T-helper 1 cell treated with Interleukin-12 subunit alpha and Interleukin-12 subunit beta and Interleukin-4 antibody, amounts not matched to agents 30 μg/mL and 1 μg/mL, for 36 hours (primary cell): ENCODE measurements around the gene MARVELD3.

Source experiments
- H3K27ac Mint-ChIP-seq: one replicate; pipeline ENCODE4 v1.8.0; 2021; ENCODE audit warnings: mild to moderate bottlenecking, mixed read lengths
- H3K27me3 Mint-ChIP-seq: one replicate; pipeline ENCODE4 v1.8.0; 2021; ENCODE audit warnings: low read depth, mixed read lengths
- H3K36me3 Mint-ChIP-seq: one replicate; pipeline ENCODE4 v1.8.0; 2021; ENCODE audit warnings: low read depth, mixed read lengths
- H3K4me1 Mint-ChIP-seq: one replicate; pipeline ENCODE4 v1.8.0; 2021; ENCODE audit warnings: low read depth, mixed read lengths
- H3K4me3 Mint-ChIP-seq: one replicate; pipeline ENCODE4 v1.8.0; 2021; ENCODE audit warnings: mild to moderate bottlenecking, moderate library complexity, mixed read lengths
- H3K9me3 Mint-ChIP-seq: one replicate; pipeline ENCODE4 v1.8.0; 2021; ENCODE audit warnings: mixed read lengths

MARVELD3 gene

GRCh38 chr16:71635632-71636031, 9.6 kb downstream of the MARVELD3 start:
- no peak overlapping the region for H3K27ac Mint-ChIP-seq
- no peaks in the 10 kb centered on the region for H3K9me3 Mint-ChIP-seq
- no peaks in the 10 kb centered on the region for H3K36me3 Mint-ChIP-seq
- H3K27me3 Mint-ChIP-seq, result no peaks in the 10 kb centered on the region
- no peak overlapping the region for H3K4me3 Mint-ChIP-seq
- H3K4me1 Mint-ChIP-seq, result no peaks in the 10 kb centered on the region

DNA sequence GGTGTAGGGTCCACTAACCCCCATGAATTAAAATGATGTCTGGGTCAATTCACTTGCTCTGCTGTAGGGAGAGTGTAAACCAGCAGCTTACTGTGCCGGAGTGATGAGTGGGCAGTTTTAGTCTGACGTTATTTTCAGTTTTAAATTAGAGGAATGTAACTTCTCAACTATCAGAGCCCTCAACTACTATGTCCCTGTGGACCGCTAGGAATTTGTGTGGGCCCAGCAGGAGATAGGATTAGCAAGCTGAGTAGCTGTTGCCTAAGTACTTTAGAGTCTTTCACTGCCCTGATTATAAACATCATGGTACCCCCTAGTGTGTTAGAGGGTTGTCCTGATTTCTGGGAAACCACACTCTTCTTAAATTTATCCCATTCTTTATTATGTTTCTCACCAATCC, 11.4 kb downstream of the MARVELD3 start:
- Mint-ChIP-seq H3K9me3 (no peaks in the 10 kb centered on the region), H3K36me3 (no peaks in the 10 kb centered on the region), H3K27ac (no peak overlapping the region)

GRCh38 chr16:71645450-71645849, 19.5 kb downstream of the MARVELD3 start:
- H3K4me3 Mint-ChIP-seq, result no peak overlapping the region
- no peak overlapping the region for H3K27ac Mint-ChIP-seq
- no peaks in the 10 kb centered on the region for H3K4me1 Mint-ChIP-seq
- H3K27me3 Mint-ChIP-seq, result no peaks in the 10 kb centered on the region
- H3K36me3 Mint-ChIP-seq, result peaks cover 2% of the 10 kb centered on the region
- no peaks in the 10 kb centered on the region for H3K9me3 Mint-ChIP-seq

More for the DNA sequence above, 11.4 kb downstream of the MARVELD3 start:
- no peak overlapping the region for H3K4me3 Mint-ChIP-seq
- no peaks in the 10 kb centered on the region for H3K4me1 Mint-ChIP-seq
- H3K27me3 Mint-ChIP-seq, result no peaks in the 10 kb centered on the region

- no peaks in the 10 kb centered on the region for H3K27me3 Mint-ChIP-seq
- peaks cover 2% of the 10 kb centered on the region for H3K36me3 Mint-ChIP-seq
- no peaks in the 10 kb centered on the region for H3K9me3 Mint-ChIP-seq
- H3K27ac Mint-ChIP-seq, result no peak overlapping the region
- no peaks in the 10 kb centered on the region for H3K4me1 Mint-ChIP-seq
- H3K4me3 Mint-ChIP-seq, result no peak overlapping the region
Measured at GRCh38 chr16:71647391-71647790, 21.4 kb downstream of the MARVELD3 start.

DNA sequence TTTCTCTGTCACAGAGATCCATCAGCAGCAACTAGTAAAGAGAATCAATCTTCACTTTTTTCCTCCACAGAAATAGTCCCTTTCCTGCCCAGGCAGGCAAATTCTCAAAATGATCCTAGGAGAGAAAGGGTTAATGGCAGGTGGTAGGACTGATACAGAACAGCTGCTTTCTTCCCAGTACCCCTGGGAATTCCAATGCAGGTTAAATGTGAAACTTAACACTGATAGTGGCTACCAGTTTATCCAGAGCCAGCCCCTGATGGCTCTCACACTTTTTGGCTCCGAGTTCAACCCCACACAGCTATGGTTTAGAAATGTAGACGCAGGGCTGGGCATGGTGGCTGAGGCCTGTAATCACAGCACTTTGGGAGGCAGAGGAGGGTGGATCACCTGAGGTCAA, 22.2 kb downstream of the MARVELD3 start:
- no peaks in the 10 kb centered on the region for H3K9me3 Mint-ChIP-seq
- no peak overlapping the region for H3K4me3 Mint-ChIP-seq
- H3K27me3 Mint-ChIP-seq, result no peaks in the 10 kb centered on the region
- no peak overlapping the region for H3K27ac Mint-ChIP-seq
- H3K36me3 Mint-ChIP-seq, result peaks cover 2% of the 10 kb centered on the region
- H3K4me1 Mint-ChIP-seq, result no peaks in the 10 kb centered on the region

GRCh38 chr16:71648921-71649320, 22.9 kb downstream of the MARVELD3 start:
- no peak overlapping the region for H3K27ac Mint-ChIP-seq
- no peaks in the 10 kb centered on the region for H3K9me3 Mint-ChIP-seq
- H3K4me3 Mint-ChIP-seq, result no peak overlapping the region
- H3K27me3 Mint-ChIP-seq, result no peaks in the 10 kb centered on the region
- H3K36me3 Mint-ChIP-seq, result peaks cover 2% of the 10 kb centered on the region
- H3K4me1 Mint-ChIP-seq, result no peaks in the 10 kb centered on the region

DNA sequence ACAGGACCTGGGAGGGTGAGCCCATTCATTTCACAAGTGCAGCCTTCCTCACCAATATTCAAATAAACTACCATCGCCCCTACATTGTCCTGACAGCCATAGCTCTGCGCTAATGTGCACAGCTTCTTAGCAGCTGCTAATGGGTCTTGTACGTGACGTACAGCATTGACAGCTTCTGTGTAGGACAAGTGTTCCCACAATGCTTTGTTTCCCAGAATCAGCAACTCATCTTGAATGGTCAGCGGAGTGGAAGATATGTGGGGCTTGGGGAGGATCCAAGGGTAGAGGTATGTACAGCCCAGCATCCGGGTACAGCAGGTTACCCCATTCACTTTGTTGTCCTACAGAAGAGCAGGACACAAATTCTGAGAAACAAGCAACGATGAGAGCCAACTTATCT, 23.7 kb downstream of the MARVELD3 start:
- H3K9me3 Mint-ChIP-seq, result no peaks in the 10 kb centered on the region
- no peaks in the 10 kb centered on the region for H3K4me1 Mint-ChIP-seq
- no peak overlapping the region for H3K27ac Mint-ChIP-seq
- H3K4me3 Mint-ChIP-seq, result no peak overlapping the region
- peaks cover 2% of the 10 kb centered on the region for H3K36me3 Mint-ChIP-seq
- H3K27me3 Mint-ChIP-seq, result no peaks in the 10 kb centered on the region

DNA sequence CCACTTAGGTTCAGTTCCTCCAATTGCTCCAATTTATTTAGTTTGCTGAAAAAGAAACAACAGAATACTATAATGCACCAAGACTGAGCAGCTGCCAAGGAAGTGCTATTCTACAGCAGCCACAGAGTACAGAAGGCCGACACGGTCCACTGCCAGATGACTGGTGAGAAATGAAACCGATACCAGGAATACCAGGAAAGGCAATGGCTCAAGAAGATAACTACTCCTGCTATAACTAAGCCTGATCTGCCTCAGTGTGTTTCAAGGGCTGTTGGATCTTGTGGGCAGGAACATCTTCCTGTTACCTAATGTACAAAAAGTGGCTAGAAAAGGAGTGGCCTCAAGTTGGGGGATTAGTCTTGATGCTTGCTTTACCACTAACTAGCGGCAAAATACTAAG, 32.8 kb downstream of the MARVELD3 start:
- Mint-ChIP-seq H3K27me3 (no peaks in the 10 kb centered on the region), H3K4me1 (peaks cover 2% of the 10 kb centered on the region), H3K9me3 (no peaks in the 10 kb centered on the region), H3K27ac (no peak overlapping the region), H3K4me3 (no peak overlapping the region), H3K36me3 (peaks cover 10% of the 10 kb centered on the region)

DNA sequence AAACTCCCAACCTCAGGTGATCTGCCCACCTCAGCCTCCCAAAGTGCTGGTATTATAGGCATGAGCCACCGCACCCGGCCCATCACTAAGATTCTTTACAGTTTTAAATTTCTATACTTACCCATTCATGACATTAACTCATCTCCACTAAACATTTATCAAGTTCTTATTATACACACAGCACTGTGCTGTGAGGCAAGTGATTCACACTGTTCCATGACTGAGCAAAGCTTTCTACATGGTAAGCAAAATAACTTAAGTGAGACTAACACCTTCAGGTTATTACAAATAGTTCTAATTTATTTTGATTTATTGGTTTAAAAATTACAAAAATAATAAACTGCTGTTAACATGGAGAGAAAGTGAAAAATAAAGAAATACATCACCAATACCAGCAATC, 33.5 kb downstream of the MARVELD3 start:
- no peaks in the 10 kb centered on the region for H3K27me3 Mint-ChIP-seq
- H3K4me1 Mint-ChIP-seq, result peaks cover 2% of the 10 kb centered on the region
- peaks cover 10% of the 10 kb centered on the region for H3K36me3 Mint-ChIP-seq
- no peaks in the 10 kb centered on the region for H3K9me3 Mint-ChIP-seq
- H3K27ac Mint-ChIP-seq, result no peak overlapping the region
- H3K4me3 Mint-ChIP-seq, result no peak overlapping the region

GRCh38 chr16:71666264-71666663, 40.3 kb downstream of the MARVELD3 start:
- Mint-ChIP-seq H3K27me3 (no peaks in the 10 kb centered on the region), H3K4me3 (no peak overlapping the region), H3K4me1 (peaks cover 2% of the 10 kb centered on the region), H3K9me3 (no peaks in the 10 kb centered on the region), H3K27ac (no peak overlapping the region), H3K36me3 (peaks cover 12% of the 10 kb centered on the region)

DNA sequence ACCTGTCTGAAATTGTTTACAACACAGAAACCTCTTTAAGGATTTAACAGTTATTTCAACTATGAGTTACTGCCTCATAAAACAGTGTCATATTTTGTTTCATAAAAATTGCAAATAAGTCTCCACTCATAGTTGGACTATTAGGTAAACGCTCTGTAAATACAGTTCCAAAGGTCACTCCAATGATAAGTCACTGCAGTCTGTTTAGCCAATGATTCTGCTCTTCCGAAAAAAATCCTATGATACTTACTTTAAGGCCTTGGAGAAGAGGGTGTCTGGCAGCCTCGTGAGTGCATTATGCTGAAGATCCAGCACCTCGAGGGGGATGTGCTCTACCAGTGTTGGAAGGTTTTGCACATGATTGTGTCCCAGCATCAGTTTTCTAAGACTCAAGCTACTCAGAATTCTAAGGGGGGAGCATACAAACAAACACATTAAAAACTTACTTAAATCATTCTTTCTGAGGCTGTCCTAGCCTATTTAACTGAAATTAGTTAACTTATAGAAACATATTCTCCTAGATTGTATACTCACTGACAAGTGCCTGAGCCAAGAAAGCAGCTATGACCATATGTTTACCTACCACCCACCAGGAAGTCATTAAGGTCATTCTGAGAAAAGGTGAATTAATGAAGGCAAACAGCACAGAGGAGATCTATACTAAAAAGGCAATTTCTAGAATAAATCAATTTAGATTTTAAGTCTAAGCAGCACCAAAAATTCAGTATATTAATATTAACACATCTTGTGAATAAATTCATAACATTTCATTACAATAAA, 41.1 kb downstream of the MARVELD3 start:
- Mint-ChIP-seq H3K36me3 (peaks cover 14% of the 10 kb centered on the region), H3K27me3 (no peaks in the 10 kb centered on the region), H3K9me3 (no peaks in the 10 kb centered on the region), H3K4me1 (peaks cover 2% of the 10 kb centered on the region), H3K4me3 (no peak overlapping the region), H3K27ac (no peak overlapping the region)

DNA sequence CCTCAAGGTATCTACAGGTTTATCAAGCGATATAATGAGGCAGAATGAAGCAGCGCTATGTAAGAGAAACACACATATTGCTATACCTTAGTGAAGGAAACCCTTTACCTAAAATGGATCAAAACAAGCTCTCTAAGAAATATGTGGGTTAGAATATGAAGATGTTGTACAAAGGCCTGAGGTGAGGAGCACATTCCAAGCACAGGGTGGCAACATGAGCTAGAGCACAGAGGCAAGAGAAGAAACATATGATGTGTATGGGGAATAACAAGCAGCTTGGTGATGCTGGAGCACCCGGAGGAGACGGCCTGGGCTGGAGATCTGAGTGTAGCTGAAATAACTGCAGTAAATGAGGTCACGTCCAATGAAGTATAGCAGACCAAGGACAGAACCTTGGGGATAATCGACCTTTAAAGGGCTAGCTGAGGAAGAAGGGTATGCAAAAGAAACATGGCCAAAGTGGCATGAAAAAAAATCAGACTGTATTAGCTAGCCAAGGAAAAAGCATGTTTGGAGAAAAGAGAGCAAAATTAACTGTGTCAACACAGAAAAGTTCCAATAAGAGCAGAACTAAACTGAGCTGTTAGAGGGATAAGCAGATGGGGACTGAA, 44.0 kb downstream of the MARVELD3 start:
- no peak overlapping the region for H3K27ac Mint-ChIP-seq
- H3K4me3 Mint-ChIP-seq, result no peak overlapping the region
- peaks cover 2% of the 10 kb centered on the region for H3K4me1 Mint-ChIP-seq
- peaks cover 14% of the 10 kb centered on the region for H3K36me3 Mint-ChIP-seq
- no peaks in the 10 kb centered on the region for H3K27me3 Mint-ChIP-seq
- no peaks in the 10 kb centered on the region for H3K9me3 Mint-ChIP-seq

- no peak overlapping the region for H3K4me3 Mint-ChIP-seq
- H3K9me3 Mint-ChIP-seq, result no peaks in the 10 kb centered on the region
- no peaks in the 10 kb centered on the region for H3K27me3 Mint-ChIP-seq
- peaks cover 14% of the 10 kb centered on the region for H3K36me3 Mint-ChIP-seq
- H3K27ac Mint-ChIP-seq, result no peak overlapping the region
- peaks cover 2% of the 10 kb centered on the region for H3K4me1 Mint-ChIP-seq
Measured at GRCh38 chr16:71670537-71670936, 44.6 kb downstream of the MARVELD3 start.

- no peaks in the 10 kb centered on the region for H3K9me3 Mint-ChIP-seq
- H3K27ac Mint-ChIP-seq, result no peak overlapping the region
- H3K36me3 Mint-ChIP-seq, result peaks cover 16% of the 10 kb centered on the region
- no peak overlapping the region for H3K4me3 Mint-ChIP-seq
- H3K4me1 Mint-ChIP-seq, result peaks cover 4% of the 10 kb centered on the region
- no peaks in the 10 kb centered on the region for H3K27me3 Mint-ChIP-seq
Measured at GRCh38 chr16:71671165-71671564, 45.2 kb downstream of the MARVELD3 start.

GRCh38 chr16:71672125-71672524, 46.1 kb downstream of the MARVELD3 start:
- Mint-ChIP-seq H3K9me3 (no peaks in the 10 kb centered on the region), H3K27ac (no peak overlapping the region), H3K27me3 (no peaks in the 10 kb centered on the region), H3K4me1 (peaks cover 4% of the 10 kb centered on the region), H3K36me3 (peaks cover 14% of the 10 kb centered on the region), H3K4me3 (no peak overlapping the region)
